A549 (cell line): ENCODE results near the gene GPX6. TPM values are rescaled to one million over a fixed set of nuclear protein-coding genes. Genes with fewer than 3 reads are reported as not detected.

Experiments used
- ATAC-seq, 2 experiments: fragments of 200-7000 bp in 1 of 2; fragments of >200 bp in 1 of 2; cut with Nextera tagmentation in 1 of 2; cut with Tn5 transposase in 1 of 2; 3 replicates each; pipeline versions ENCODE4 v1.8.0 to v1.9.1; 2018 to 2020; ENCODE audit warnings: mild to moderate bottlenecking in 1 of 2, moderate library complexity in 1 of 2
- CTCF ChIA-PET: fragments of 300-600 bp; sonication (Branson Sonifier 250); formaldehyde crosslinking; extraction: SDS; loops from one replicate; lab custom pipeline; 2021; ENCODE audit warnings: antibody characterized with exemption, inconsistent platforms; lab: Yijun Ruan, JAX
- POLR2A ChIA-PET: fragments of 350-600 bp; formaldehyde crosslinking; extraction: SDS; loops from one replicate; lab custom pipeline; 2021; ENCODE audit warnings: antibody characterized with exemption, inconsistent platforms; lab: Yijun Ruan, JAX
- DNase-seq, 2 experiments: peaks; one replicate each; pipeline versions ENCODE4 v3.0.0 to v3.0.0-alpha.2; 2011 to 2016; ENCODE audit warnings: low read depth in 1 of 2, low spot score in 1 of 2
- FAIRE-seq: peaks from 2 replicates; lab custom pipeline; 2011; peaks lifted over from hg19 to GRCh38; lab: Jason Lieb, UNC
- H3K27ac ChIP-seq, 2 experiments: fragments of >200 bp; sonication (Bioruptor Twin); formaldehyde crosslinking; 3 replicates each; pipeline ENCODE4 v1.5.1; 2016 to 2017
- H3K4me1 ChIP-seq: fragments of >200 bp; sonication (Bioruptor Twin); formaldehyde crosslinking; 3 replicates; pipeline ENCODE4 v1.6.1; 2016
- H3K4me2 ChIP-seq: fragments of >200 bp; sonication (Bioruptor Twin); formaldehyde crosslinking; 3 replicates; pipeline ENCODE4 v1.6.1; 2016
- H3K4me3 ChIP-seq: fragments of >200 bp; sonication (Bioruptor Twin); formaldehyde crosslinking; 3 replicates; pipeline ENCODE4 v1.5.1; 2016
- H3K9me3 ChIP-seq: fragments of >200 bp; sonication (Bioruptor Twin); formaldehyde crosslinking; 3 replicates; pipeline ENCODE4 v1.6.1; 2016
- BHLHE40 ChIP-seq: IDR thresholded peaks from 2 replicates; pipeline ENCODE4 v1.6.1; 2012; ENCODE audit warnings: low read depth, low read length, inconsistent platforms
- CHD4 ChIP-seq: fragments of 200-600 bp; sonication (generic); IDR thresholded peaks from 2 replicates; pipeline ENCODE4 v1.6.1; 2016; ENCODE audit warnings: antibody characterized with exemption, mild to moderate bottlenecking, borderline replicate concordance
- EHF ChIP-seq: fragments of 250-450 bp; sonication (Bioruptor Pico); IDR thresholded peaks from 2 replicates; pipeline ENCODE4 v1.5.0; 2020; ENCODE audit warnings: mild to moderate bottlenecking
- EHMT2 ChIP-seq: fragments of 200-600 bp; sonication (generic); IDR thresholded peaks from 2 replicates; pipeline ENCODE4 v1.6.1; 2016; ENCODE audit warnings: antibody characterized with exemption, low read depth, mild to moderate bottlenecking, moderate library complexity
- GATA3 ChIP-seq: IDR thresholded peaks from 2 replicates; pipeline ENCODE4 v1.6.1; 2012; ENCODE audit warnings: borderline replicate concordance
- HES2 ChIP-seq: fragments of >200 bp; sonication (Bioruptor Twin); formaldehyde crosslinking; IDR thresholded peaks from 2 replicates; pipeline ENCODE4 v1.6.1; 2016
- HEYL ChIP-seq: fragments of 250-450 bp; sonication (Bioruptor Pico); IDR thresholded peaks from 2 replicates; pipeline ENCODE4 v1.8.0; 2021; ENCODE audit warnings: mild to moderate bottlenecking, moderate library complexity
- HOXB13 ChIP-seq: fragments of 250-450 bp; sonication (Bioruptor Pico); IDR thresholded peaks from 2 replicates; pipeline ENCODE4 v1.5.0; 2020; ENCODE audit warnings: low read depth, mild to moderate bottlenecking, moderate library complexity
- JUNB ChIP-seq: fragments of >200 bp; sonication (Bioruptor Twin); formaldehyde crosslinking; IDR thresholded peaks from 2 replicates; pipeline ENCODE4 v1.6.1; 2016
- MAZ ChIP-seq: fragments of 150-350 bp; IDR thresholded peaks from 2 replicates; pipeline ENCODE4 v1.6.1; 2014; ENCODE audit warnings: antibody characterized with exemption, low read depth, low read length, borderline replicate concordance
- MYC ChIP-seq: IDR thresholded peaks from 2 replicates; pipeline ENCODE4 v1.6.1; 2012; ENCODE audit warnings: mild to moderate bottlenecking, inconsistent platforms, low read length, improper control_type of control experiment, borderline replicate concordance
- PBX3 ChIP-seq: IDR thresholded peaks from 2 replicates; pipeline ENCODE4 v1.6.1; 2012
- PHF8 ChIP-seq: fragments of 200-600 bp; sonication (generic); IDR thresholded peaks from 2 replicates; pipeline ENCODE4 v1.6.1; 2016; ENCODE audit warnings: low read depth, mild to moderate bottlenecking, antibody characterized with exemption, moderate library complexity, borderline replicate concordance
- POLR2A ChIP-seq: IDR thresholded peaks from 2 replicates; pipeline ENCODE4 v1.6.1; 2012; ENCODE audit warnings: mild to moderate bottlenecking, low read length
- RARB ChIP-seq: fragments of 250-450 bp; sonication (Bioruptor Pico); IDR thresholded peaks from 2 replicates; pipeline ENCODE4 v1.8.0; 2021; ENCODE audit warnings: mild to moderate bottlenecking, moderate library complexity
- SREBF2 ChIP-seq: fragments of 450-650 bp; IDR thresholded peaks from 2 replicates; pipeline ENCODE4 v1.6.1; 2014; ENCODE audit warnings: mild to moderate bottlenecking, moderate library complexity
- USF2 ChIP-seq: fragments of 450-650 bp; IDR thresholded peaks from 2 replicates; pipeline ENCODE4 v1.6.1; 2014; ENCODE audit warnings: antibody characterized with exemption
- ZSCAN20 ChIP-seq: fragments of 250-450 bp; sonication (Bioruptor Pico); IDR thresholded peaks from 2 replicates; pipeline ENCODE4 v1.8.0; 2022; ENCODE audit warnings: mild to moderate bottlenecking, moderate library complexity
- WGBS: methylation state at CpG from one replicate; pipeline ENCODE4 v1.1.6; 2017; ENCODE audit errors: missing lambda C conversion rate; 5-methylcytosine and 5-hydroxymethylcytosine counted together
- polyA plus RNA-seq, 4 experiments: library from polyadenylated mRNA; depleted of rRNA in 3 of 4; stranded (reverse); fragments of >200 nt; fragmentation: RNase III in 1 of 4; extraction: RNeasy Plus Mini Kit Qiagen cat#74134 plus additional on column Dnase treatment in 1 of 4; gene quantifications; 2 replicates in 3 of 4; 3 replicates in 1 of 4; pipeline ENCODE4 v1.2.3, GENCODE V29; 2011 to 2017
- TF ChIP-seq, protein P1 (sequence below): fragments of 250-450 bp; sonication (Bioruptor Pico); IDR thresholded peaks from 2 replicates; pipeline ENCODE4 v1.5.0; 2021; ENCODE audit warnings: mild to moderate bottlenecking, moderate library complexity, borderline replicate concordance
- TF ChIP-seq, protein P2 (sequence below): fragments of >200 bp; sonication (Bioruptor Twin); formaldehyde crosslinking; IDR thresholded peaks from 3 replicates; pipeline ENCODE4 v1.5.1; 2016
- TF ChIP-seq, protein P3 (sequence below): IDR thresholded peaks from 2 replicates; pipeline ENCODE4 v1.6.1; 2012; ENCODE audit warnings: low read depth, borderline replicate concordance
- TF ChIP-seq, protein P4 (sequence below): fragments of 200-600 bp; sonication (generic); IDR thresholded peaks from 2 replicates; pipeline ENCODE4 v1.6.1; 2016; ENCODE audit warnings: antibody characterized with exemption, mild to moderate bottlenecking, moderate library complexity

The GPX6 gene
- polyA plus RNA-seq, 2 of the 4 experiments (the other 2 are of a cell fraction): not detected

- CTCF ChIA-PET: interaction anchor here (1.6 kb wide), 1 partner anchor 9 kb away, joined by 3 read pairs; no protein-coding TSS in a partner anchor
- no peak for DNase-seq
- no peak for TF ChIP-seq PBX3
- no peak for TF ChIP-seq EHMT2
- no peak for TF ChIP-seq HOXB13 (CRISPR knock-in tag)
- TF ChIP-seq RARB: no peak
- no peak for TF ChIP-seq USF2
- no peak for TF ChIP-seq HEYL (CRISPR knock-in tag)
- TF ChIP-seq, protein P1, sequence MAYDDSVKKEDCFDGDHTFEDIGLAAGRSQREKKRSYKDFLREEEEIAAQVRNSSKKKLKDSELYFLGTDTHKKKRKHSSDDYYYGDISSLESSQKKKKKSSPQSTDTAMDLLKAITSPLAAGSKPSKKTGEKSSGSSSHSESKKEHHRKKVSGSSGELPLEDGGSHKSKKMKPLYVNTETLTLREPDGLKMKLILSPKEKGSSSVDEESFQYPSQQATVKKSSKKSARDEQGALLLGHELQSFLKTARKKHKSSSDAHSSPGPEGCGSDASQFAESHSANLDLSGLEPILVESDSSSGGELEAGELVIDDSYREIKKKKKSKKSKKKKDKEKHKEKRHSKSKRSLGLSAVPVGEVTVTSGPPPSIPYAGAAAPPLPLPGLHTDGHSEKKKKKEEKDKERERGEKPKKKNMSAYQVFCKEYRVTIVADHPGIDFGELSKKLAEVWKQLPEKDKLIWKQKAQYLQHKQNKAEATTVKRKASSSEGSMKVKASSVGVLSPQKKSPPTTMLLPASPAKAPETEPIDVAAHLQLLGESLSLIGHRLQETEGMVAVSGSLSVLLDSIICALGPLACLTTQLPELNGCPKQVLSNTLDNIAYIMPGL: no peak
- no peak for TF ChIP-seq BHLHE40
- no peak for TF ChIP-seq ZSCAN20 (CRISPR knock-in tag)
- TF ChIP-seq MAZ: no peak
- no peak for FAIRE-seq
- no peak for ATAC-seq
- POLR2A ChIA-PET: no interaction called here
- no peaks in the 10 kb centered on the region for H3K4me1 ChIP-seq
- H3K27ac ChIP-seq: no peak overlapping the region
- H3K4me3 ChIP-seq: no peak overlapping the region
- H3K4me2 ChIP-seq: no peak overlapping the region
- WGBS: 19% methylated on average over 2 of the region's 2 CpGs
- H3K9me3 ChIP-seq: no peaks in the 10 kb centered on the region
These were observed 39.5 kb upstream of the GPX6 start for GRCh38 chr6:28555136-28555535.

GRCh38 chr6:28553986-28554881 is 38.6 kb upstream of the GPX6 start:
- no peak overlapping the region for H3K27ac ChIP-seq
- H3K9me3 ChIP-seq: no peaks in the 10 kb centered on the region
- no peak overlapping the region for H3K4me2 ChIP-seq
- no peak for TF ChIP-seq POLR2A
- TF ChIP-seq GATA3: no peak
- TF ChIP-seq EHF (CRISPR knock-in tag): no peak
- no peak for TF ChIP-seq SREBF2
- WGBS: 74% methylated on average over 25 of the region's 25 CpGs
- ChIA-PET POLR2A (no interaction called here), CTCF (interaction anchor here (1.6 kb wide), 1 partner anchor 8 kb away, joined by 3 read pairs; no protein-coding TSS in a partner anchor)
- no peak overlapping the region for H3K4me3 ChIP-seq
- no peak for ATAC-seq
- DNase-seq: no peak
- FAIRE-seq: no peak
- no peaks in the 10 kb centered on the region for H3K4me1 ChIP-seq

DNA sequence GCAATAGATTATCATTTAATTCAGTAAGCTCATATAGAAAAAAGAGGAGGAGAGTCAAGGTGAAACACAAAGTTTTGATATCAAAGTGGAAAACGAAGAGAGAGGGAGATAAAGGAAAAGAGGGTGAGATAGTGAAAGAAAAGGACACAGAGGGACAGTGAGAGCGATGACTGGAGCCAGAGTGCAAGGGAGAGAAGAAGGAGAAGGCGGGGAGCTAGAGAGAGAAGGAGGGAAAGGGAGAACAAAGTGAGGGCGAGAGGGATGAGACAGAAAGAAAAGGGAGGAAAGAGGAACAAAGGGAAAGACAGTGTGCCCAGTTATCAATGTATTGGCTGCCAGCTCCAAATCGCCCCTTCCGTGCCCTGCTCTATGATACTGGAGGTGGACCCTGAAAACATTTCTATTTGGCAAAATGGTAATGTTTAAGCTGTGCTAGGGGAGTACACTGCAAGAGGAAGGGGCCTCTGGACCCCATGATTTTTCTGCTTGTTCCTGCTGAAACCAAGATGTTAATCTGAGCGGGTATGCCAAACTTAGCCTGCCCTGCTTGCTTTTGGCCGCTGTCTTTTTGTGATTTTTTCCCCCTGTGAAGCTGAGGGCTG is 37.9 kb upstream of the GPX6 start:
- 37% methylated on average over 8 of the region's 8 CpGs for WGBS
- CTCF ChIA-PET: interaction anchor here (1.6 kb wide), 1 partner anchor 8 kb away, joined by 3 read pairs; no protein-coding TSS in a partner anchor
- H3K4me3 ChIP-seq: no peak overlapping the region
- TF ChIP-seq PHF8: no peak
- TF ChIP-seq HES2: no peak
- TF ChIP-seq, protein P2, sequence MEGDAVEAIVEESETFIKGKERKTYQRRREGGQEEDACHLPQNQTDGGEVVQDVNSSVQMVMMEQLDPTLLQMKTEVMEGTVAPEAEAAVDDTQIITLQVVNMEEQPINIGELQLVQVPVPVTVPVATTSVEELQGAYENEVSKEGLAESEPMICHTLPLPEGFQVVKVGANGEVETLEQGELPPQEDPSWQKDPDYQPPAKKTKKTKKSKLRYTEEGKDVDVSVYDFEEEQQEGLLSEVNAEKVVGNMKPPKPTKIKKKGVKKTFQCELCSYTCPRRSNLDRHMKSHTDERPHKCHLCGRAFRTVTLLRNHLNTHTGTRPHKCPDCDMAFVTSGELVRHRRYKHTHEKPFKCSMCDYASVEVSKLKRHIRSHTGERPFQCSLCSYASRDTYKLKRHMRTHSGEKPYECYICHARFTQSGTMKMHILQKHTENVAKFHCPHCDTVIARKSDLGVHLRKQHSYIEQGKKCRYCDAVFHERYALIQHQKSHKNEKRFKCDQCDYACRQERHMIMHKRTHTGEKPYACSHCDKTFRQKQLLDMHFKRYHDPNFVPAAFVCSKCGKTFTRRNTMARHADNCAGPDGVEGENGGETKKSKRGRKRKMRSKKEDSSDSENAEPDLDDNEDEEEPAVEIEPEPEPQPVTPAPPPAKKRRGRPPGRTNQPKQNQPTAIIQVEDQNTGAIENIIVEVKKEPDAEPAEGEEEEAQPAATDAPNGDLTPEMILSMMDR: no peak
- no peak for TF ChIP-seq JUNB
- no peak for TF ChIP-seq MYC
- no peak for TF ChIP-seq GATA3
- no peak for TF ChIP-seq CHD4
- no peak for TF ChIP-seq EHF (CRISPR knock-in tag)
- TF ChIP-seq, protein P3, sequence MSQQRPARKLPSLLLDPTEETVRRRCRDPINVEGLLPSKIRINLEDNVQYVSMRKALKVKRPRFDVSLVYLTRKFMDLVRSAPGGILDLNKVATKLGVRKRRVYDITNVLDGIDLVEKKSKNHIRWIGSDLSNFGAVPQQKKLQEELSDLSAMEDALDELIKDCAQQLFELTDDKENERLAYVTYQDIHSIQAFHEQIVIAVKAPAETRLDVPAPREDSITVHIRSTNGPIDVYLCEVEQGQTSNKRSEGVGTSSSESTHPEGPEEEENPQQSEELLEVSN: no peak
- TF ChIP-seq, protein P4, sequence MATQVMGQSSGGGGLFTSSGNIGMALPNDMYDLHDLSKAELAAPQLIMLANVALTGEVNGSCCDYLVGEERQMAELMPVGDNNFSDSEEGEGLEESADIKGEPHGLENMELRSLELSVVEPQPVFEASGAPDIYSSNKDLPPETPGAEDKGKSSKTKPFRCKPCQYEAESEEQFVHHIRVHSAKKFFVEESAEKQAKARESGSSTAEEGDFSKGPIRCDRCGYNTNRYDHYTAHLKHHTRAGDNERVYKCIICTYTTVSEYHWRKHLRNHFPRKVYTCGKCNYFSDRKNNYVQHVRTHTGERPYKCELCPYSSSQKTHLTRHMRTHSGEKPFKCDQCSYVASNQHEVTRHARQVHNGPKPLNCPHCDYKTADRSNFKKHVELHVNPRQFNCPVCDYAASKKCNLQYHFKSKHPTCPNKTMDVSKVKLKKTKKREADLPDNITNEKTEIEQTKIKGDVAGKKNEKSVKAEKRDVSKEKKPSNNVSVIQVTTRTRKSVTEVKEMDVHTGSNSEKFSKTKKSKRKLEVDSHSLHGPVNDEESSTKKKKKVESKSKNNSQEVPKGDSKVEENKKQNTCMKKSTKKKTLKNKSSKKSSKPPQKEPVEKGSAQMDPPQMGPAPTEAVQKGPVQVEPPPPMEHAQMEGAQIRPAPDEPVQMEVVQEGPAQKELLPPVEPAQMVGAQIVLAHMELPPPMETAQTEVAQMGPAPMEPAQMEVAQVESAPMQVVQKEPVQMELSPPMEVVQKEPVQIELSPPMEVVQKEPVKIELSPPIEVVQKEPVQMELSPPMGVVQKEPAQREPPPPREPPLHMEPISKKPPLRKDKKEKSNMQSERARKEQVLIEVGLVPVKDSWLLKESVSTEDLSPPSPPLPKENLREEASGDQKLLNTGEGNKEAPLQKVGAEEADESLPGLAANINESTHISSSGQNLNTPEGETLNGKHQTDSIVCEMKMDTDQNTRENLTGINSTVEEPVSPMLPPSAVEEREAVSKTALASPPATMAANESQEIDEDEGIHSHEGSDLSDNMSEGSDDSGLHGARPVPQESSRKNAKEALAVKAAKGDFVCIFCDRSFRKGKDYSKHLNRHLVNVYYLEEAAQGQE: no peak

More for the DNA sequence above, 37.9 kb upstream of the GPX6 start:
- H3K27ac ChIP-seq: no peak overlapping the region
- no peaks in the 10 kb centered on the region for H3K4me1 ChIP-seq
- POLR2A ChIA-PET: no interaction called here
- DNase-seq: no peak
- no peak overlapping the region for H3K4me2 ChIP-seq
- ATAC-seq: no peak
- FAIRE-seq: no peak
- no peaks in the 10 kb centered on the region for H3K9me3 ChIP-seq
